ENCODE measurements around the gene NFATC1. TPM values are rescaled to one million over a fixed set of nuclear protein-coding genes. Genes with fewer than 3 reads are reported as not detected.

NFATC1 gene
- polyA plus RNA-seq, 1 donor from 2014 or later: 0.37 TPM

- H3K27me3 ChIP-seq (ENCODE audit: insufficient read depth, low read depth, low read length): no peaks in the 10 kb centered on the region
- H2AFZ ChIP-seq (ENCODE audit: low read depth, low read length): no peak overlapping the region
- H3K9me2 ChIP-seq (ENCODE audit: insufficient read depth, low read length): no peaks in the 10 kb centered on the region
- no peaks in the 10 kb centered on the region for H4K20me1 ChIP-seq (ENCODE audit: insufficient read depth)
- no peaks in the 10 kb centered on the region for H3K36me3 ChIP-seq (ENCODE audit: insufficient read depth, low read length)
- H3F3A ChIP-seq (ENCODE audit: insufficient read depth, low read length, poor library complexity, severe bottlenecking): no peaks in the 10 kb centered on the region
- H3K9me3 ChIP-seq (ENCODE audit: low read length): no peaks in the 10 kb centered on the region
- TF ChIP-seq EP300 (conservative IDR thresholded peaks at IDR 0.05; ENCODE audit: poor library complexity, severe bottlenecking) (no peak), TAF1 (IDR thresholded peaks at IDR 0.05; ENCODE audit: low read depth) (no peak), EZH2 (IDR thresholded peaks at IDR 0.05; ENCODE audit: borderline replicate concordance, insufficient read depth, low read length, poor library complexity, severe bottlenecking) (no peak), MXI1 (conservative IDR thresholded peaks at IDR 0.05; ENCODE audit: poor library complexity, severe bottlenecking) (no peak), POLR2AphosphoS5 (IDR thresholded peaks at IDR 0.05) (no peak), RAD21 (conservative IDR thresholded peaks at IDR 0.05) (no peak), SMC3 (conservative IDR thresholded peaks at IDR 0.05; ENCODE audit: poor library complexity) (no peak)
- TF ChIP-seq, protein P1, sequence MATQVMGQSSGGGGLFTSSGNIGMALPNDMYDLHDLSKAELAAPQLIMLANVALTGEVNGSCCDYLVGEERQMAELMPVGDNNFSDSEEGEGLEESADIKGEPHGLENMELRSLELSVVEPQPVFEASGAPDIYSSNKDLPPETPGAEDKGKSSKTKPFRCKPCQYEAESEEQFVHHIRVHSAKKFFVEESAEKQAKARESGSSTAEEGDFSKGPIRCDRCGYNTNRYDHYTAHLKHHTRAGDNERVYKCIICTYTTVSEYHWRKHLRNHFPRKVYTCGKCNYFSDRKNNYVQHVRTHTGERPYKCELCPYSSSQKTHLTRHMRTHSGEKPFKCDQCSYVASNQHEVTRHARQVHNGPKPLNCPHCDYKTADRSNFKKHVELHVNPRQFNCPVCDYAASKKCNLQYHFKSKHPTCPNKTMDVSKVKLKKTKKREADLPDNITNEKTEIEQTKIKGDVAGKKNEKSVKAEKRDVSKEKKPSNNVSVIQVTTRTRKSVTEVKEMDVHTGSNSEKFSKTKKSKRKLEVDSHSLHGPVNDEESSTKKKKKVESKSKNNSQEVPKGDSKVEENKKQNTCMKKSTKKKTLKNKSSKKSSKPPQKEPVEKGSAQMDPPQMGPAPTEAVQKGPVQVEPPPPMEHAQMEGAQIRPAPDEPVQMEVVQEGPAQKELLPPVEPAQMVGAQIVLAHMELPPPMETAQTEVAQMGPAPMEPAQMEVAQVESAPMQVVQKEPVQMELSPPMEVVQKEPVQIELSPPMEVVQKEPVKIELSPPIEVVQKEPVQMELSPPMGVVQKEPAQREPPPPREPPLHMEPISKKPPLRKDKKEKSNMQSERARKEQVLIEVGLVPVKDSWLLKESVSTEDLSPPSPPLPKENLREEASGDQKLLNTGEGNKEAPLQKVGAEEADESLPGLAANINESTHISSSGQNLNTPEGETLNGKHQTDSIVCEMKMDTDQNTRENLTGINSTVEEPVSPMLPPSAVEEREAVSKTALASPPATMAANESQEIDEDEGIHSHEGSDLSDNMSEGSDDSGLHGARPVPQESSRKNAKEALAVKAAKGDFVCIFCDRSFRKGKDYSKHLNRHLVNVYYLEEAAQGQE (IDR thresholded peaks at IDR 0.05; ENCODE audit: borderline replicate concordance): no peak
- TF ChIP-seq, protein P2, sequence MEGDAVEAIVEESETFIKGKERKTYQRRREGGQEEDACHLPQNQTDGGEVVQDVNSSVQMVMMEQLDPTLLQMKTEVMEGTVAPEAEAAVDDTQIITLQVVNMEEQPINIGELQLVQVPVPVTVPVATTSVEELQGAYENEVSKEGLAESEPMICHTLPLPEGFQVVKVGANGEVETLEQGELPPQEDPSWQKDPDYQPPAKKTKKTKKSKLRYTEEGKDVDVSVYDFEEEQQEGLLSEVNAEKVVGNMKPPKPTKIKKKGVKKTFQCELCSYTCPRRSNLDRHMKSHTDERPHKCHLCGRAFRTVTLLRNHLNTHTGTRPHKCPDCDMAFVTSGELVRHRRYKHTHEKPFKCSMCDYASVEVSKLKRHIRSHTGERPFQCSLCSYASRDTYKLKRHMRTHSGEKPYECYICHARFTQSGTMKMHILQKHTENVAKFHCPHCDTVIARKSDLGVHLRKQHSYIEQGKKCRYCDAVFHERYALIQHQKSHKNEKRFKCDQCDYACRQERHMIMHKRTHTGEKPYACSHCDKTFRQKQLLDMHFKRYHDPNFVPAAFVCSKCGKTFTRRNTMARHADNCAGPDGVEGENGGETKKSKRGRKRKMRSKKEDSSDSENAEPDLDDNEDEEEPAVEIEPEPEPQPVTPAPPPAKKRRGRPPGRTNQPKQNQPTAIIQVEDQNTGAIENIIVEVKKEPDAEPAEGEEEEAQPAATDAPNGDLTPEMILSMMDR (IDR thresholded peaks at IDR 0.05; ENCODE audit: poor library complexity, severe bottlenecking): no peak
- no peak overlapping the region for H3K4me3 ChIP-seq (ENCODE audit: low read length)
- H3K9ac ChIP-seq (ENCODE audit: low read length): no peak overlapping the region
- H3K27ac ChIP-seq (ENCODE audit: low read length): no peak overlapping the region
- H3K79me2 ChIP-seq (replicated peaks; ENCODE audit: insufficient read depth, low read length): no peaks in the 10 kb centered on the region
- H3K4me2 ChIP-seq (ENCODE audit: low read length): no peak overlapping the region
Measured at GRCh38 chr18:79493211-79493800, 97.6 kb downstream of the NFATC1 start.

DNA sequence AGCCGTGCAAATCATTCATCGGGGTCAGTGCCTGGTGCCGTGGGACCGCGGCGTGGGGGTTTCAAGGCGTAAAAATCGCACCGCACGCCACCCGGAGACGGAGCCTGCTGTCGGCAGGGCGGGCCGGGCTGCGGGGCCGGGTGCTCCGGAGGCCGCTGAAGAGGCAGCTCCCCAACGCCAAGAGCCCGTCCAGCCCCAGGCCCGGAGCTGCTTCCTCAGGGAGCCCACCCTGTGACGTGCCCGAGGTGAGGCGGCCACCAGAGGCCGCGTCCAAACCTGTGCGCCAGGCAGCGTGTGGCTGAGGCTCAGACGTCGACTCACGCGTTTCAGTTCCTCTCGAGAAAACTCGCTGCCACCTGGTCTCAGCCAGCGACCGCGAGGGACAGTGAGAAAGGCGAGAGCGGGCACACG is 98.1 kb downstream of the NFATC1 start:
- Histone ChIP-seq H3K27me3 (ENCODE audit: insufficient read depth, low read depth, low read length) (no peaks in the 10 kb centered on the region), H3K9me2 (ENCODE audit: insufficient read depth, low read length) (no peaks in the 10 kb centered on the region), H3K4me2 (ENCODE audit: low read length) (no peak overlapping the region), H3K79me2 (replicated peaks; ENCODE audit: insufficient read depth, low read length) (no peaks in the 10 kb centered on the region), H2AFZ (ENCODE audit: low read depth, low read length) (no peak overlapping the region), H3K4me3 (ENCODE audit: low read length) (no peak overlapping the region), H3F3A (ENCODE audit: insufficient read depth, low read length, poor library complexity, severe bottlenecking) (no peaks in the 10 kb centered on the region), H3K9ac (ENCODE audit: low read length) (no peak overlapping the region), H4K20me1 (ENCODE audit: insufficient read depth) (no peaks in the 10 kb centered on the region), H3K27ac (ENCODE audit: low read length) (no peak overlapping the region), H3K9me3 (ENCODE audit: low read length) (no peaks in the 10 kb centered on the region), H3K36me3 (ENCODE audit: insufficient read depth, low read length) (no peaks in the 10 kb centered on the region)
- TF ChIP-seq TAF1 (IDR thresholded peaks at IDR 0.05; ENCODE audit: low read depth) (no peak), MXI1 (conservative IDR thresholded peaks at IDR 0.05; ENCODE audit: poor library complexity, severe bottlenecking) (no peak), POLR2AphosphoS5 (IDR thresholded peaks at IDR 0.05) (no peak), EZH2 (IDR thresholded peaks at IDR 0.05; ENCODE audit: borderline replicate concordance, insufficient read depth, low read length, poor library complexity, severe bottlenecking) (no peak), EP300 (conservative IDR thresholded peaks at IDR 0.05; ENCODE audit: poor library complexity, severe bottlenecking) (no peak), SMC3 (conservative IDR thresholded peaks at IDR 0.05; ENCODE audit: poor library complexity) (no peak), RAD21 (conservative IDR thresholded peaks at IDR 0.05) (no peak)
- TF ChIP-seq, protein P1 (IDR thresholded peaks at IDR 0.05; ENCODE audit: borderline replicate concordance): no peak
- TF ChIP-seq, protein P2 (IDR thresholded peaks at IDR 0.05; ENCODE audit: poor library complexity, severe bottlenecking): no peak
